T-helper 17 cell (primary cell): ENCODE data around the gene TACC2. TPM values are rescaled to one million over a fixed set of nuclear protein-coding genes. Genes with fewer than 3 reads are reported as not detected.

Source experiments
- ATAC-seq: fragments of 150-1000 bp; cut with Tn5 transposase; 2 replicates; pipeline ENCODE4 v1.10.0; 2021; ENCODE audit warnings: mild to moderate bottlenecking, moderate library complexity
- DNase-seq, 3 donors: peaks; one replicate each; pipeline versions ENCODE4 v3.0.0 to v3.0.0-alpha.2; 2020 to 2021
- H3K9me3 ChIP-seq: one replicate; pipeline ENCODE4 v1.7.0; 2013; ENCODE audit warnings: low read length, mild to moderate bottlenecking; ENCODE audit not compliant: control insufficient read depth, poor library complexity, severe bottlenecking
- H3K27ac Mint-ChIP-seq: one replicate; pipeline ENCODE4 v1.8.0; 2022; ENCODE audit warnings: mild to moderate bottlenecking, moderate library complexity, mixed read lengths
- H3K27me3 Mint-ChIP-seq: one replicate; pipeline ENCODE4 v1.8.0; 2022; ENCODE audit warnings: mixed read lengths
- H3K36me3 Mint-ChIP-seq: one replicate; pipeline ENCODE4 v1.8.0; 2022; ENCODE audit warnings: low read depth, mixed read lengths
- H3K4me1 Mint-ChIP-seq: one replicate; pipeline ENCODE4 v1.8.0; 2022; ENCODE audit warnings: mild to moderate bottlenecking, mixed read lengths
- H3K4me3 Mint-ChIP-seq: one replicate; pipeline ENCODE4 v1.8.0; 2022; ENCODE audit warnings: mild to moderate bottlenecking, moderate library complexity, mixed read lengths
- total RNA-seq, 4 donors: library from RNA in 2 of 4; stranded (reverse) in 2 of 4; gene quantifications; one replicate each; pipeline ENCODE4 v1.2.3 and lab custom pipeline; 2022 to 2026

The TACC2 gene
- total RNA-seq, 2 donors from 2014 or later: not detected

- H3K36me3 Mint-ChIP-seq: no peaks in the 10 kb centered on the region
- no peak overlapping the region for H3K27ac Mint-ChIP-seq
- H3K27me3 Mint-ChIP-seq: peaks cover 22% of the 10 kb centered on the region
- no peaks in the 10 kb centered on the region for H3K4me1 Mint-ChIP-seq
- ATAC-seq: no peak
- H3K9me3 ChIP-seq: no peaks in the 10 kb centered on the region
- no peak for DNase-seq
- no peak overlapping the region for H3K4me3 Mint-ChIP-seq
These were observed 153.1 kb downstream of the TACC2 start for GRCh38 chr10:122141821-122142640.

GRCh38 chr10:122142641-122143237, 153.8 kb downstream of the TACC2 start:
- no peaks in the 10 kb centered on the region for H3K36me3 Mint-ChIP-seq

GRCh38 chr10:122143238-122143841, 154.4 kb downstream of the TACC2 start:
- H3K4me1 Mint-ChIP-seq: no peaks in the 10 kb centered on the region
- H3K4me3 Mint-ChIP-seq: no peak overlapping the region
- H3K27ac Mint-ChIP-seq: no peak overlapping the region
- H3K36me3 Mint-ChIP-seq: no peaks in the 10 kb centered on the region
- no peaks in the 10 kb centered on the region for H3K9me3 ChIP-seq
- no peak for ATAC-seq
- DNase-seq: no peak
- peaks cover 22% of the 10 kb centered on the region for H3K27me3 Mint-ChIP-seq

More at GRCh38 chr10:122142641-122143237, 153.8 kb downstream of the TACC2 start:
- Mint-ChIP-seq H3K27me3 (peaks cover 22% of the 10 kb centered on the region), H3K27ac (no peak overlapping the region), H3K4me3 (no peak overlapping the region), H3K4me1 (no peaks in the 10 kb centered on the region)
- DNase-seq (no peak), ATAC-seq (no peak)
- no peaks in the 10 kb centered on the region for H3K9me3 ChIP-seq

GRCh38 chr10:122144199-122144598, 155.2 kb downstream of the TACC2 start:
- no peak overlapping the region for H3K27ac Mint-ChIP-seq
- ATAC-seq (no peak), DNase-seq (no peak)
- H3K4me1 Mint-ChIP-seq: no peaks in the 10 kb centered on the region
- peaks cover 18% of the 10 kb centered on the region for H3K27me3 Mint-ChIP-seq
- H3K36me3 Mint-ChIP-seq: no peaks in the 10 kb centered on the region
- H3K4me3 Mint-ChIP-seq: no peak overlapping the region
- H3K9me3 ChIP-seq: no peaks in the 10 kb centered on the region

- Mint-ChIP-seq H3K27ac (no peak overlapping the region), H3K27me3 (peaks cover 12% of the 10 kb centered on the region), H3K4me3 (no peak overlapping the region), H3K4me1 (no peaks in the 10 kb centered on the region), H3K36me3 (no peaks in the 10 kb centered on the region)
- DNase-seq: no peak
- no peaks in the 10 kb centered on the region for H3K9me3 ChIP-seq
- ATAC-seq: no peak
These were observed 156.2 kb downstream of the TACC2 start for GRCh38 chr10:122145113-122145512.

- DNase-seq (no peak), ATAC-seq (no peak)
- no peaks in the 10 kb centered on the region for H3K4me1 Mint-ChIP-seq
- no peaks in the 10 kb centered on the region for H3K9me3 ChIP-seq
- peaks cover 13% of the 10 kb centered on the region for H3K27me3 Mint-ChIP-seq
- no peaks in the 10 kb centered on the region for H3K36me3 Mint-ChIP-seq
- H3K27ac Mint-ChIP-seq: no peak overlapping the region
- no peak overlapping the region for H3K4me3 Mint-ChIP-seq
These were observed 158.7 kb downstream of the TACC2 start for GRCh38 chr10:122147663-122148062.

GRCh38 chr10:122148876-122149560, 160.1 kb downstream of the TACC2 start:
- Mint-ChIP-seq H3K27ac (no peak overlapping the region), H3K4me3 (no peak overlapping the region), H3K27me3 (peaks cover 16% of the 10 kb centered on the region), H3K36me3 (no peaks in the 10 kb centered on the region), H3K4me1 (no peaks in the 10 kb centered on the region)
- H3K9me3 ChIP-seq: no peaks in the 10 kb centered on the region
- ATAC-seq (no peak), DNase-seq (no peak)

GRCh38 chr10:122149561-122150505, 160.9 kb downstream of the TACC2 start:
- Mint-ChIP-seq H3K27me3 (peaks cover 24% of the 10 kb centered on the region), H3K4me3 (no peak overlapping the region), H3K4me1 (no peaks in the 10 kb centered on the region), H3K27ac (no peak overlapping the region), H3K36me3 (no peaks in the 10 kb centered on the region)
- no peak for ATAC-seq
- no peaks in the 10 kb centered on the region for H3K9me3 ChIP-seq
- DNase-seq: no peak

GRCh38 chr10:122151121-122151694, 162.2 kb downstream of the TACC2 start:
- H3K36me3 Mint-ChIP-seq: no peaks in the 10 kb centered on the region
- no peaks in the 10 kb centered on the region for H3K9me3 ChIP-seq
- H3K27me3 Mint-ChIP-seq: peaks cover 29% of the 10 kb centered on the region
- no peaks in the 10 kb centered on the region for H3K4me1 Mint-ChIP-seq
- DNase-seq (no peak), ATAC-seq (no peak)
- no peak overlapping the region for H3K27ac Mint-ChIP-seq
- no peak overlapping the region for H3K4me3 Mint-ChIP-seq

- Mint-ChIP-seq H3K36me3 (no peaks in the 10 kb centered on the region), H3K27ac (no peak overlapping the region), H3K27me3 (peaks cover 32% of the 10 kb centered on the region), H3K4me3 (no peak overlapping the region), H3K4me1 (no peaks in the 10 kb centered on the region)
- no peaks in the 10 kb centered on the region for H3K9me3 ChIP-seq
- ATAC-seq (no peak), DNase-seq (no peak)
These were observed 163.6 kb downstream of the TACC2 start for GRCh38 chr10:122152544-122152943.

- peaks cover 43% of the 10 kb centered on the region for H3K27me3 Mint-ChIP-seq
- no peaks in the 10 kb centered on the region for H3K9me3 ChIP-seq
- no peak for ATAC-seq
- no peak overlapping the region for H3K27ac Mint-ChIP-seq
- H3K4me1 Mint-ChIP-seq: peaks cover 2% of the 10 kb centered on the region
- H3K4me3 Mint-ChIP-seq: no peak overlapping the region
- no peak for DNase-seq
- H3K36me3 Mint-ChIP-seq: no peaks in the 10 kb centered on the region
These were observed 165.1 kb downstream of the TACC2 start for GRCh38 chr10:122154031-122154544.
